Pons (tissue), 1 donor: ENCODE data around the gene SNRNP200.

Source experiments
- DNase-seq: peaks from one replicate; pipeline ENCODE4 v3.0.0-alpha.2; 2016; ENCODE audit warnings: low spot score

SNRNP200 gene

DNA sequence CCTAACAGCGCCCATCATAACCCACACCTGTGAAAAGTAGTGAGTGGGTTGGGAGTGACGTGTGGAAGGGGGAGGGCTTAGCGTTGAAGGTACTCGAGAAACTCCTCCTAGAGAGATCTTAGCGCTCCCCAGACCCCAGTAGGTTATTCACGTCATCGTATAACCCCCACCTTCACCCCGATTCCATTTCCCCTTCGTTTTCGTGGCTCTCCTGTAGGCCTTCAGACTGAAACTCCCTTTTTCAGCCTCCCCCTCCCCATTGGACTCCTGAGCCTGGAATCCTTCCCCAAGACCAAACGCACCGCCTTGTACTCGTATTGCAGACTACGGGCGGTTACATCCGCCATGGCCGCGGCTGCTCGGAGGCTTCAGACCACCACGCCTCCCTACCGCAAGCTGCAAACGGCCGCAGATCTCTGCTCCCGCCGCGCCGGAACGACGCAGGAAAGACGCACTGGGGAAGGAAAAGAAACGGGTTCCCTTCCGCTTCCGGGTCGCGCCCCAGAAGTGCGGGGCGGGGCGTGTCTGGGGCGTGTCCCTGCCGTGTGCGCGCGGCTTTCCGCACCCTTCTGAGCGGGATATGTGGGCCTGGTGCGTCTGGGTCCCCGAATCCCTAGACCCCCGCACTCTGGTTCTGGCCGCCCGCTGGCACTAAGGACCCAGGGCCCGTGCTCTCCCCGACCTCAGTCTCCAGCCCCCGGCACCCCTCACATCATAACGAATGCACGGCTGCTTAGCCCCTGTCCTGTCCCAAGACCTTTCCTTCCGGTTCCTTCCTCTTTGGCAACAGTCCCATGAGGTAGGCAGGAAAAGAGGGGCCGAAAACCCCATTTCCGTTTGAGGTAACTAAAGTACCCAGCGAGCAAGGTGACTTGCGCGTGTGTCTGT, at the start of gene SNRNP200:
SNRNP200 (minus strand) TSS at position 456 of the 888 bp plus-strand sequence; CDS start at position 347, 109 bp downstream.
- peak; percentile 80 for DNase-seq

DNA sequence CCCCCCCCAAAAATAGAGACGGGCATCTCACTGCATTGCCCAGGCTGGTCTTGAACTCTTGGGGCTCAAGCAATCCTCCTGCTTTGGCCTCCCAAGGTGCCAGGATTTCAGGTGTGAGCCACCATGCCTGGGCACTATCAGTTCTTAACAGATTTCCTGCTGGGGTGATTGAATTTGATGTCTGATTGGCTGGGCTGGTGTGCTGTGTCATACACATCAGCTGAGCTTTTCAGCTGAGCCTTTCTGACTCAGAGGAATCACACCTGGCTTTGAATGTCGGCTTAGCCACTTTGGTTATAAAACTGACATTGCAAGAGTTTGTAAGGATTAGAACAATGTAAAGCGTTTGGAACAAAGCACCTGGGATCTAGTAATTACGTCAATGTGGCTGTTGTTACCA, 49.1 kb upstream of the SNRNP200 start:
- DNase-seq, result no peak

- no peak for DNase-seq
Observed at GRCh38 chr2:96353606-96354101, 48.3 kb upstream of the SNRNP200 start.

GRCh38 chr2:96353032-96353561, 47.8 kb upstream of the SNRNP200 start:
- DNase-seq, result peak; percentile 40

DNA sequence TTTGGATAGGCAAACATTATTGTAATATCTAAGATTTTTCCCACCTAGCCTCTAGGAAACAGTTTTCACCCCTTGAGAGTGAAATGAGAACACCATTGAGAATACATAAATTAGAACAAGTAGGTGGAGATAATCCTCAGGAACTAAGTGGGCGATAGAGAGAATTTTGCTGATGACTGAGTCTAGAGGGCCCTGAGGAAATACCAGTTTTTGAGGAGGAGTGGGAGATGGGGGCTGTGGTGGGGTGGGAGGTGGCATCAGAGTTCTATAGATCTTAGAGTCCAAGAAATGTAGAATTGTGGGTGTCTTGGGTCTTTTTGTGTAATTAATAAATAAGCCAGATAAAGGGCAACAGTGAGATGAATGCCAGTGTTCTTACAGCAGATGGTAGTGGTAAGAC, 42.0 kb upstream of the SNRNP200 start:
- DNase-seq, result no peak

DNA sequence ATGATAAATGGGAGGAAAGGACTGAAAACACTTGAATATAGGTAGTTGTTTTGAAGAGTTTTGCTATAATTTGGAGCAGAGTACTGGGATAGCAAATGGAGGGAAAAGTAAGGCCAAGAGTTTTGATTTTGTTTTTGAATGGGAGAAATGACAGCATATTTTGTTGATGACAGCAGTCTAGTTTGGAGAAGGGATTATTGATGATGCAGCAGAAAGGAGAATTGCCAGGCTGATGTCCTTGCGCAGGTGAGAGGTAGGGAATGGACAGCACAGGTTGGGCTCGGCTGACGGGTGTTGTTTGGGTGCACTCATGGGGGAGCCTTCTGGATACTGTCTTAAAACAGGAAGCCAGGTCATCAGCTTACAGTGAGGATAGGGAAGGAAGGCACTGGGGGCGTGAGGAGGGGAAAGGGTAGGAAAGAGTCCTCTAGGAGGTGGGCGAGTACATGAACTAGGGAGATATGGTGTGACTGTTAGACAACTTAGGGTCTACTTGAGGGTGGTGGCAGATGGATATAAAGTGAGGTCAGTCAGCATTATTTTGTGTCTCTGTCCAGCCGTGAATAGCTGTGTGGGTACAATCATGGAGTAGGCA, 40.6 kb upstream of the SNRNP200 start:
- no peak for DNase-seq

GRCh38 chr2:96345438-96345837, 40.1 kb upstream of the SNRNP200 start:
- DNase-seq, result no peak

DNA sequence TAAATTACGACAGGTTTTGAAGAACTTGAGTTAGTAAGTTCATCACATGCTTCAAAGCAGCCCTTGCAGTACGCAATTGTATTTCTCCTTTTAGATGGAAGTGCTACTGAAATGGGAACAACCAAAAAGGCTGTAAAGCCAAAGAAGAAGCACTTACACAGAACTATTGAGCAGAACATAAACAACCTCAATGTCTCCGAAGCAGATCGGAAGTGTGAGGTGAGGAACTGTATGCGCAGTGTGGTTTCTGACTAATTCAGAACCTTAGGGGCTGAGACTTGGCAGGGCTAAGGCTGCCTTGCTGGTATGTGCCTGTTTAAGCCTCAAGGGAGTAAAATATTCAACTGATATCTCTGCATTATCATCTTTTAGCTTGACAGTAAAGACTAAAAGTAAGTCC, 38.7 kb upstream of the SNRNP200 start:
- DNase-seq, result peak; percentile 85

GRCh38 chr2:96342085-96342484, 36.7 kb upstream of the SNRNP200 start:
- no peak for DNase-seq

- no peak for DNase-seq
Observed at GRCh38 chr2:96341641-96342040, 36.3 kb upstream of the SNRNP200 start.

DNA sequence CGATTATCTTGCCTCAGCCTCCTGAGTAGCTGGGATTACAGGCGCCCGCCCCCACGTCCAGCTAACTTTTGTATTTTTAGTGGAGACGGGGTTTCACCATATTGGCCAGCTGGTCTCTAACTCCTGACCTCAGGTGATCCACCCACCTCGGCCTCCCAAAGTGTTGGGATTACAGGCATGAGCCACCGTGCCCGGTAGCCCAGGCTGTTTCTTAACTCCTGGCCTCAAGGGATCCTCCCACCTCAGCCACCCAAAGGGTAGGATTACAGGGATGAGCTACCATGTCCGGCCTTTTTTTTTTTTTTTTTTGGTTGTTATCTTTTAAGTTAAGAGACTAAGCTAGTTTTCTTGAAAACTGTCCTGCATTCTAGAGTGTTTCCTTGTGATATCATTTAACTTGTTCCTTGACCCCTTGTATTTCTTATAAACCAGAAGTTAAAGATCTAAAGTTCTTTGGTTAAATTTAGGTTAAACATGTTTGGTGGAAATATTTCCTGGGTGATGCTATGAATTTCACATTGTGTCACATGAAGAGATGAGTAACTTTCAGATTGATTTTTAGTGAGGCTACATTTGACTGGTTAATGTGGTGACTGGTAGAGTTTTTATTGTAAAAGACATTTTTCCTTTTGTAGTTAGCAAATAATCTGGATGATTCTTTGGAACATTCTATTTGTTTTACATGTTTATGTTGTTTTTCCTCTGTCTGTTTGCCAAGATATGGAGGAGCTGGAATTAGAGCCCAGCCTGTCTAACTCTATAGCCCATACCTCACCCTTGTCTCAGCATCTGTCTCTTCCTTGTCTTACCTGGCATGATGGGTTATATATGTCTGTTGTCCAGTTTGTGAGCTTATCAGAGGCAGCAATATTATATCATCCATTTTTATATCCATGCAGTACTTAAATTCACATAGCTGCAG, 35.4 kb upstream of the SNRNP200 start:
- no peak for DNase-seq

DNA sequence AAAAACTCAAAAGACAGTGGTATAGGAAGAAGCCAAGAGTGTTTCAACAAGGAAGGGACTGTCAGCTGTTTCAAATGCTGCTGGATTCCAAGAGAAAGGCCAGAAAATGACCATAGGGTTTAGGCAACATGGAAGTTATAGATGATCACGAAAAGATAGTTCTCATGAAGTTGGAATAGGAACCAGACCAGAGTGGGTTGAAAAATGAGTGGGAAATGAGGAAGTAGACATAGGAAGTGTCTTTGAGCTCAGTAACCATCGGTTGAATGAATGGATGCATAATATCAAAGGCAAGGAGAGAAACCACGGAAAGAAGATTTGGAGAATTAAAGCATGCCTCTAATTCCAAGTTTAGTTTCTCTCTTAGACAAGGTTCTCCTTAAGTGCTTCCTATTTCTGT, 31.5 kb upstream of the SNRNP200 start:
- DNase-seq, result no peak

DNA sequence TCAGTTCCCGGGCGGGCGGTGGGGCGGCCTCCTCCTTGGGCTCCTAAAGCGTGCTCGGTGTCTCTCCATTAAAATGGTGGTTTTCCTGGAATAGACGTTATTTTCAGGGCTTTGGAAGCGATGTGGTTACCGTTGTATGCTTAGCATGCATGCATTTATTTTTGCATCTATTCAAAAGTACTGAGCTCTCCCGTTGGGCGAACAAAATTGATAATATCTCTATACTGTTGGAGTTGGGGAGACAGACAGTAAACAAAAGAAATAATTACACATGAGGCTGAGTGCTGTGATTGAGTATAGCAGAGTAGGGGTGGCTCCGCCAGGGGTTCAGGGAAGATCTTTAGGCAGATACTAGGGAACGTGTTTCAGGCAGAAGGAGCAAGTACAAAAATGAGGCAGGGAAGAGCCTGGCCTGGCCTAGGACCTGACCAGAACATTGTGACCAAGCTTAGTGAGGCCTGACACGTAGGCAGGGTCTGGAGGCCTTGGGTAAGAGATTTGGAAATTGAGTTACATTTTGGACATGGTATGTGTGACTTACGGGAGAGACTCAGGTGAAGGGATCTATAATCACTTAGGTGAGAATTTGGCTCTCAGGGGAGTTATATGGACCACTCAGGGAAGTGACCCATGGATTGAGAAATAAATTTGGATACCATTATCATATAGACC, 30.9 kb upstream of the SNRNP200 start:
- DNase-seq, result no peak

DNA sequence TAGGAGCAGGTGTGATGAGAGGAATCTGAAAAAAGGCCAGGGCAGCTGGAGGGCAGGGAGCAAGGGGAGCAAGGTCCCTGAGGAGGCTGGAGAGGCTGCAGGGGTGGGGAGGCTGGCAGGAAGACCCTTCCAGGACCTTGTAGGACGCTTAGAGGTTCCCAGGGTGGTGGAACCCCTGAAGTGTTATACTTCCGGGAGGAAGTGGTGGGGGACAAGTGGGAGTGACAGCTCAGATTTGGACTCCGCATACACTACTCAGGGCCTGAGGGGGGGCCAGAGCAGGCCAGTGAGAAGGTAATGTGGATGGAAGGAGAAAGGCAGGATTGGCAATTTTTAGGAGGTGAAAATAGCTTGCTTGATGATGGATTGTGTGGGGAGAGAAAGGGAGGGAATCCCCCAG, 28.4 kb upstream of the SNRNP200 start:
- DNase-seq, result no peak

- no peak for DNase-seq
Observed at GRCh38 chr2:96330407-96330806, 25.1 kb upstream of the SNRNP200 start.

DNA sequence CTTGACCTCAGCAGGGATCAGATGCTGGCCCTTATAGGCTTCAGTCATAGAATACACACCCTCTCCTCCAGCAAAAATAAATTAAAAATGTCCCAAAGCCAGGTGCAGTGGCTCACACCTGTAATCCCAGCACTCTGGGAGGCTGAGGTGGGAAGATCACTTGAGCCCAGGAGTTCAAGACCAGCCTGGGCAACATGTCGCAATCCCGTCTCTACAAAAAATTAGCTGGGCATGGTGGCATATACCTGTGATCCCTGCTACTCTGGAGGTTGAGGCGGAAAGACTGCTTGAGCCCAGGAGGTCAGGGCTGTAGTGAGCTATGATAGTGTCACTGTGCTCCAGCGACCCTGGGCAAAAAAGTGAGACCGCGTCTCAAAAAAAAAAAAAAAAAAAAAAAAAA, 24.5 kb upstream of the SNRNP200 start:
- no peak for DNase-seq

DNA sequence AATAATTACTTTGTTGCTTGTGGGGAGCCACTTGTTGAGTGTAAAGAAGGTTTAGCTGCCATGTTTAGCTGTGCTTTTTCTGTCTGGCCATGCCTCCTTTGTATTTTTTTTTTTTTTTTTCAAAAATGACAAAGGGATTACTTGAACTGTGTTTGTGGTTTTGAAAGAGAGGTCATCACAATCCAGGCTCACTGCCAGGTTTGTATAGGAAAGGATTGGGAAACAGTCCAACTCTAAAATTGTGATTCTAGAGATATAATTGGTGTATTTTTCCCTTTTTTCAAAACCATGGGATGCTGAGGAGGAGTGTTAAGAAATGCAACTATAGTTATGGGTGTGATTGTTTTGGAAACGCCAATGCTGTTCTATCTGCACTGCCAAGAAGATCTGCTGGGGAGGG, 24.1 kb upstream of the SNRNP200 start:
- DNase-seq, result no peak

- no peak for DNase-seq
Observed at GRCh38 chr2:96326990-96327820, 21.9 kb upstream of the SNRNP200 start.

DNA sequence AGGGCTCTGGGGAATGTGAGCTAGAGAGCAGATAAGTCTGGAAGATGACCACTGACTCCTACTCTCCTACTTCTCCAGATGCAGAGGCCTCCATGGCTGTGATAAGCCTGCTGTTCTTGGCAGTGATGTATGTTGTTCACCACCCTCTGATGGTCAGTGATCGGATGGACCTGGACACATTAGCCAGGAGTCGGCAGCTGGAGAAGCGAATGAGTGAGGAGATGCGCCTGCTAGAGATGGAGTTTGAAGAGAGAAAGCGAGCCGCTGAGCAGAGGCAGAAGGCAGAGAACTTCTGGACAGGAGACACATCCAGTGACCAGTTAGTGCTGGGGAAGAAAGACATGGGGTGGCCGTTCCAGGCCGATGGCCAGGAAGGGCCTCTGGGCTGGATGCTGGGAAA, 21.2 kb upstream of the SNRNP200 start:
- DNase-seq, result no peak

GRCh38 chr2:96325884-96326255, 20.5 kb upstream of the SNRNP200 start:
- no peak for DNase-seq
